Measurements from ENCODE around the gene PPP1R13B. TPM values are rescaled to one million over a fixed set of nuclear protein-coding genes. Genes with fewer than 3 reads are reported as not detected.

The PPP1R13B gene
- total RNA-seq, 4 donors from 2014 or later: 10.4 to 24.6 (median 11.8) TPM

GRCh38 chr14:103856607-103857006 lies 9.2 kb upstream of the PPP1R13B start:
- H3K9me3 ChIP-seq: no peaks in the 10 kb centered on the region
- TF ChIP-seq CTCF (IDR thresholded peaks at IDR 0.05 in 4 of 5, conservative IDR thresholded peaks at IDR 0.05 in 1 of 5): no peak
- no peak for TF ChIP-seq POLR2A (IDR thresholded peaks at IDR 0.05)
- intact Hi-C loops (cut with DNase I; ENCODE audit: low total_unique reads): no loop called here
- in situ Hi-C loops (cut with MboI; ENCODE audit: low sequenced_read_pairs in 4 of 4): no loop called here
- ATAC-seq (no peak), DNase-seq (no peak)
- H3K36me3 ChIP-seq: no peaks in the 10 kb centered on the region
- H3K27me3 ChIP-seq: no peaks in the 10 kb centered on the region
- H3K4me1 ChIP-seq: peaks cover 0 to 4% of the 10 kb centered on the region in 2 donors
- H3K27ac ChIP-seq: no peak overlapping the region
- no peak overlapping the region for H3K4me3 ChIP-seq

- ATAC-seq (no peak), DNase-seq (no peak)
- Histone ChIP-seq H3K9me3 (no peaks in the 10 kb centered on the region), H3K4me3 (no peak overlapping the region), H3K36me3 (no peaks in the 10 kb centered on the region), H3K4me1 (peaks cover 0 to 4% of the 10 kb centered on the region in 2 donors), H3K27ac (peak overlapping the region in 2 of 4 donors; percentile 7 to 65), H3K27me3 (no peaks in the 10 kb centered on the region)
- intact Hi-C loops (cut with DNase I; ENCODE audit: low total_unique reads): no loop called here
- no peak for TF ChIP-seq CTCF (IDR thresholded peaks at IDR 0.05 in 4 of 5, conservative IDR thresholded peaks at IDR 0.05 in 1 of 5)
- in situ Hi-C loops (cut with MboI; ENCODE audit: low sequenced_read_pairs in 4 of 4): no loop called here
Measured at GRCh38 chr14:103856105-103856504, 8.7 kb upstream of the PPP1R13B start.

- Histone ChIP-seq H3K27me3 (no peaks in the 10 kb centered on the region), H3K27ac (peak overlapping the region in 2 of 4 donors; percentile 12 to 65), H3K36me3 (no peaks in the 10 kb centered on the region), H3K4me3 (no peak overlapping the region), H3K9me3 (no peaks in the 10 kb centered on the region), H3K4me1 (peaks cover 0 to 4% of the 10 kb centered on the region in 2 donors)
- TF ChIP-seq POLR2A (IDR thresholded peaks at IDR 0.05): no peak
- DNase-seq: no peak
- ATAC-seq: no peak
- in situ Hi-C loops (cut with MboI; ENCODE audit: low sequenced_read_pairs in 4 of 4): no loop called here
- intact Hi-C loops (cut with DNase I; ENCODE audit: low total_unique reads): no loop called here
Measured at GRCh38 chr14:103855734-103856095, 8.3 kb upstream of the PPP1R13B start.

GRCh38 chr14:103854822-103855733 lies 7.7 kb upstream of the PPP1R13B start:
- in situ Hi-C loops (cut with MboI; ENCODE audit: low sequenced_read_pairs in 4 of 4) (no loop called here), intact Hi-C loops (cut with DNase I; ENCODE audit: low total_unique reads) (no loop called here)
- no peaks in the 10 kb centered on the region for H3K36me3 ChIP-seq
- TF ChIP-seq CTCF (IDR thresholded peaks at IDR 0.05 in 4 of 5, conservative IDR thresholded peaks at IDR 0.05 in 1 of 5) (no peak), POLR2A (IDR thresholded peaks at IDR 0.05) (no peak)
- peaks cover 0 to 3% of the 10 kb centered on the region in 2 donors for H3K4me1 ChIP-seq
- H3K27ac ChIP-seq: peak overlapping the region in 3 of 4 donors; percentile 12 to 65 (median 43)
- no peak for DNase-seq
- no peak overlapping the region for H3K4me3 ChIP-seq
- no peaks in the 10 kb centered on the region for H3K27me3 ChIP-seq
- no peak for ATAC-seq
- H3K9me3 ChIP-seq: no peaks in the 10 kb centered on the region

GRCh38 chr14:103854017-103854808 lies 6.8 kb upstream of the PPP1R13B start:
- in situ Hi-C loops (cut with MboI; ENCODE audit: low sequenced_read_pairs in 4 of 4): no loop called here
- Histone ChIP-seq H3K9me3 (no peaks in the 10 kb centered on the region), H3K27me3 (no peaks in the 10 kb centered on the region), H3K27ac (peak overlapping the region in 1 of 4 donors; percentile 65), H3K4me1 (no peaks in the 10 kb centered on the region), H3K36me3 (no peaks in the 10 kb centered on the region), H3K4me3 (no peak overlapping the region)
- intact Hi-C loops (cut with DNase I; ENCODE audit: low total_unique reads): no loop called here
- no peak for ATAC-seq
- DNase-seq: no peak
- TF ChIP-seq CTCF (IDR thresholded peaks at IDR 0.05 in 4 of 5, conservative IDR thresholded peaks at IDR 0.05 in 1 of 5) (no peak), POLR2A (IDR thresholded peaks at IDR 0.05) (no peak)
